DOHH2 (cell line): Measurements from ENCODE around the gene ADGRA1.

ENCODE experiments used
- CTCF ChIP-seq: fragments of 200-600 bp; sonication (generic); IDR thresholded peaks from one replicate; pipeline ENCODE4 v1.5.1; 2014; ENCODE audit warnings: antibody characterized with exemption, mild to moderate bottlenecking, low read depth, low read length; ENCODE audit not compliant: poor library complexity, severe bottlenecking
- EZH2phosphoT487 ChIP-seq: fragments of 200-600 bp; sonication (generic); IDR thresholded peaks from 2 replicates; pipeline ENCODE4 v1.6.1; 2017; ENCODE audit warnings: borderline replicate concordance, mild to moderate bottlenecking, antibody characterized with exemption, low read length, moderate library complexity, mixed read lengths

GRCh38 chr10:133106516-133106915 is 18.8 kb downstream of the ADGRA1 start:
- TF ChIP-seq EZH2phosphoT487 (no peak), CTCF (no peak)
